ENCODE data around the gene EEFSEC.

GRCh38 chr3:128348075-128348474 lies 194.8 kb downstream of the EEFSEC start:
- TF ChIP-seq POLR2A (IDR thresholded peaks at IDR 0.05; ENCODE audit: low read depth) = no peak
- TF ChIP-seq CTCF (IDR thresholded peaks at IDR 0.05) = no peak
- no peak for TF ChIP-seq POLR2AphosphoS5 (IDR thresholded peaks at IDR 0.05)
- no peak for TF ChIP-seq EP300 (IDR thresholded peaks at IDR 0.05)
